BJ (cell line): ENCODE measurements around the gene CCDC17. TPM values are rescaled to one million over a fixed set of nuclear protein-coding genes. Genes with fewer than 3 reads are reported as not detected.

Source experiments
- CTCF ChIA-PET: fragments of 350-600 bp; formaldehyde crosslinking; extraction: SDS; loops from one replicate; lab custom pipeline; 2021; ENCODE audit warnings: antibody characterized with exemption, inconsistent platforms; lab: Yijun Ruan, JAX
- POLR2A ChIA-PET: fragments of 300-600 bp; sonication (Branson Sonifier 250); formaldehyde crosslinking; extraction: SDS; loops from one replicate; lab custom pipeline; 2021; ENCODE audit warnings: antibody characterized with exemption; lab: Charles Lee
- DNase-seq: peaks from one replicate; pipeline ENCODE4 v3.0.0-alpha.2; 2011; ENCODE audit warnings: low read depth
- H3K27me3 ChIP-seq: 2 replicates; pipeline ENCODE4 v1.6.0; 2011; ENCODE audit warnings: low read length; ENCODE audit not compliant: control insufficient read depth, insufficient read depth
- H3K36me3 ChIP-seq: 2 replicates; pipeline ENCODE4 v1.5.1; 2011; ENCODE audit warnings: low read length; ENCODE audit not compliant: control insufficient read depth, insufficient read depth
- H3K4me3 ChIP-seq: 2 replicates; pipeline ENCODE4 v1.5.1; 2011; ENCODE audit warnings: low read depth, mild to moderate bottlenecking, control low read depth, low read length
- CTCF ChIP-seq: IDR thresholded peaks from 2 replicates; pipeline ENCODE4 v1.5.1; 2011; ENCODE audit warnings: low read depth, mild to moderate bottlenecking, control low read depth, inconsistent platforms, low read length, moderate library complexity; ENCODE audit not compliant: insufficient read depth
- polyA plus RNA-seq: library from polyadenylated mRNA; depleted of rRNA; stranded (reverse); fragments of >200 nt; gene quantifications from 2 replicates; pipeline ENCODE4 v1.2.3, GENCODE V29; 2011

Gene CCDC17
- polyA plus RNA-seq, 1 experiment = 0.29 TPM

GRCh38 chr1:45643978-45644377 lies 20.1 kb upstream of the CCDC17 start:
- no peak for TF ChIP-seq CTCF
- DNase-seq = no peak
- CTCF ChIA-PET = interaction anchor here (0.6 to 2.3 kb wide), 3 partner anchors 11 to 15 kb away, joined by 3 to 7 read pairs (median 3); no protein-coding TSS in a partner anchor

GRCh38 chr1:45643321-45643720 lies 19.5 kb upstream of the CCDC17 start:
- POLR2A ChIA-PET = no interaction called here
- no peak overlapping the region for H3K4me3 ChIP-seq
- peaks cover 3% of the 10 kb centered on the region for H3K36me3 ChIP-seq
- CTCF ChIA-PET = interaction anchor here (2.3 kb wide), 1 partner anchor 10 kb away, joined by 7 read pairs; no protein-coding TSS in a partner anchor
- no peak for TF ChIP-seq CTCF
- H3K27me3 ChIP-seq = no peaks in the 10 kb centered on the region
- no peak for DNase-seq

More at GRCh38 chr1:45643978-45644377, 20.1 kb upstream of the CCDC17 start:
- POLR2A ChIA-PET = interaction anchor here (0.6 kb wide), 1 partner anchor 59 kb away, joined by 3 read pairs; no protein-coding TSS in a partner anchor
- H3K4me3 ChIP-seq = no peak overlapping the region
- no peaks in the 10 kb centered on the region for H3K27me3 ChIP-seq
- H3K36me3 ChIP-seq = peaks cover 3% of the 10 kb centered on the region

- no peak for TF ChIP-seq CTCF
- no peak for DNase-seq
- Histone ChIP-seq H3K4me3 (no peak overlapping the region), H3K27me3 (no peaks in the 10 kb centered on the region), H3K36me3 (peaks cover 5% of the 10 kb centered on the region)
- ChIA-PET POLR2A (no interaction called here), CTCF (no interaction called here)
Measured at GRCh38 chr1:45640293-45640692, 16.4 kb upstream of the CCDC17 start.

- no peak for TF ChIP-seq CTCF
- POLR2A ChIA-PET = no interaction called here
Measured at GRCh38 chr1:45635211-45635610, 11.4 kb upstream of the CCDC17 start.

GRCh38 chr1:45630429-45630828 lies 6.6 kb upstream of the CCDC17 start:
- no peak overlapping the region for H3K4me3 ChIP-seq
- no peak for DNase-seq
- peaks cover 19% of the 10 kb centered on the region for H3K36me3 ChIP-seq
- ChIA-PET CTCF (no interaction called here), POLR2A (no interaction called here)
- no peaks in the 10 kb centered on the region for H3K27me3 ChIP-seq
- no peak for TF ChIP-seq CTCF

More at GRCh38 chr1:45635211-45635610, 11.4 kb upstream of the CCDC17 start:
- peaks cover 14% of the 10 kb centered on the region for H3K36me3 ChIP-seq
- CTCF ChIA-PET = no interaction called here
- H3K4me3 ChIP-seq = no peak overlapping the region
- H3K27me3 ChIP-seq = no peaks in the 10 kb centered on the region
- DNase-seq = no peak
